Aortic smooth muscle cell (primary cell): ENCODE results near the gene PNMA3. TPM values are rescaled to one million over a fixed set of nuclear protein-coding genes. Genes with fewer than 3 reads are reported as not detected.

Source experiments
- total RNA-seq: library from RNA; depleted of rRNA; stranded (reverse); fragments of >200 nt; gene quantifications from 2 replicates; pipeline ENCODE4 v1.2.3, GENCODE V29; 2014

The PNMA3 gene
- total RNA-seq = 0.06 TPM in 1 of 2 replicates, not detected in the other

GRCh38 chrX:153055871-153056749 lies at the start of gene PNMA3:
TSS of gene PNMA3 (plus strand) at chrX:153056470. CDS start at chrX:153057056, 586 bp downstream.

GRCh38 chrX:153071909-153072583 lies 15.8 kb downstream of the PNMA3 start, which contains the start of gene PNMA6A:
TSS of gene PNMA6A (plus strand) at chrX:153072454. CDS start at chrX:153073063, 609 bp downstream.

Other genes starting within 250 kb of the PNMA3 start
- 39.4 and 50.2 TPM in 2 replicates for gene CETN2, start 225.7 kb upstream of the PNMA3 start, total RNA-seq
- gene NSDHL, start 225.4 kb upstream of the PNMA3 start, total RNA-seq = 16.5 and 17.3 TPM in 2 replicates
- gene ZNF185, start 158.4 kb upstream of the PNMA3 start, total RNA-seq = 4.6 and 8.5 TPM in 2 replicates
- not detected in 2 replicates for gene PNMA5, start 62.4 kb upstream of the PNMA3 start, total RNA-seq
- 0.53 and 0.62 TPM in 2 replicates for gene PNMA6A, start 16.0 kb downstream of the PNMA3 start, total RNA-seq
- not detected in 2 replicates for gene MAGEA1, start 122.8 kb downstream of the PNMA3 start, total RNA-seq